ENCODE measurements around the gene SSNA1.

SSNA1 gene

DNA sequence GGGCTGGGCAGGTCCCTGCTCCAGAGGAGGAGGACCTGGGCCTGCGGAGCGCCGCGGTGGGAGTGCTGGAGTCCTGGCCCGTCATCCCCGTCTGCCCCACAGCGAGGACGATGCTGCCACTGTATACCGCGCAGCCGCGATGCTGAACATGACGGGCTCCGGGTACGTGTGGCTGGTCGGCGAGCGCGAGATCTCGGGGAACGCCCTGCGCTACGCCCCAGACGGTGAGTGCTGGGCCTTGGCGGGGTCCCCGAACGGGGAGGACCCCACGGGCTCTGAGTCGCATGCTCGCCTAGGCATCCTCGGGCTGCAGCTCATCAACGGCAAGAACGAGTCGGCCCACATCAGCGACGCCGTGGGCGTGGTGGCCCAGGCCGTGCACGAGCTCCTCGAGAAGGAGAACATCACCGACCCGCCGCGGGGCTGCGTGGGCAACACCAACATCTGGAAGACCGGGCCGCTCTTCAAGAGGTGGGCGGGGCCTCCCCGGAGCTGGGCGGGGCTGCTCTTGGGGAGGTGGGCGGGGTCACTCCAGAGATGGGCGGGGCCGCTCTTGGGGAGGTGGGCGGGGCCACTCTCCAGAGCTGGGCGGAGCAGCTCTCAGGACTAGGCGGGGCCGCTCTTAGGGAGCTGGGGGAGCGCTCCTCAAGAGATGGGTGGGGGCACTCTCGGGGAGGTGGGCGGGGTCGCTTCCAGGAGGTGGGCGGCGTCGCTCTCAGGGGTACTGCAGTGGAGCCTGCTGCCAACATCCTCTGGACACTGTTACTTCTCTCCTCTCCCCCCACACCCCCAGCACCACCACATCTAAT lies 31.7 kb upstream of the SSNA1 start:
- DNase-seq, result no peak

DNA sequence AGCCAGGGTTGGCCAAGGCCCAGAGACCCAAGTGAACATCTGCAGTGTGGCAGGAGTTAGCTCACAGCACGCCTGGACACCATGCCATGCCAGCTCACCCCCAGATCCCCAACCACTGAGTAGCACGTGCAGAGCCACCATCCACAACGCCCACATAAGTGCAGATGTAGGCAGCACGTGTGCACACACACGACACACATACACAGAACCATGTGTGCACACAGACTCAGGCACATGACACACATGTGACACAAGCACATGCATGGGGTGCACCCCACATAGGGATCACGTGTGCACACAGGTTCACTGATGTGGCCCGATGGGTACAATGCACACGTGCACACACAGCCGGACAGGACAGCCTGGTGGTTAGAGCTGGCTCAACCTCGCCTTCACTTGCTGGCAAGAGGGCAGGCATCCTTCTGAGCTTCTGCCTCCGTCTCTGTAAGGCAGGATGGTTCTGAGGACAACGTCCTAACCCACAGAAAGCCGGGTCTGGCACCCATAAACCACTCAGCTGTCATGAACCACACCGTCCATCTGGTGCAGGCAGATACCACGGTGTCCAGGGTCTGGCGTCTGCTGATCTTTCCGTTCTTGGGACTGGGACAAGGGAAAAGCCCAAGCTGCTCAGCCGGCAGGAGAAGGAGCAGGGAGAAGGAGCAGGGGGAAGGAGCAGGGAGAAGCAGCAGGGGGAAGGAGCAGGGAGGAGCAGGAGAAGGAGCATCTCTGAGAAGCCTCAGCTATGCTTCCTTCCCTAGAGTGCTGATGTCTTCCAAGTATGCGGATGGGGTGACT lies 30.7 kb upstream of the SSNA1 start:
- DNase-seq, result no peak

DNA sequence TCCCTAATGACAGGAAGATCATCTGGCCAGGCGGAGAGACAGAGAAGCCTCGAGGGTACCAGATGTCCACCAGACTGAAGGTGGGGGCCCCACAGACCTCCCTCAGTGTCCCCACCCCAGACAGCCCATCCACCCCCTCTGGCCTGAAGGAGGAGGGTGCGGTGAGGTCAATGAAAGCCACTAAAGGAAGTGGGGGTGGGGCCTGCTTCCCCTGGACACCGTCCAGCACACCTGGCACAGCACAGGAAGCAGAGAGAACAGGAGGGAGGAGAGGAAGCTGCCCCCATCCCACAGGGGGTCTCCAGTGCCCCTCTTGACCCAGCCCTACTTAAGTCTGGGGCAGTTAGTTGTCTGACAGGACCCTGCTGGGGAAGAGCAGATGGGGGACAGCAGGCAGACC lies 29.9 kb upstream of the SSNA1 start:
- no peak for DNase-seq

DNA sequence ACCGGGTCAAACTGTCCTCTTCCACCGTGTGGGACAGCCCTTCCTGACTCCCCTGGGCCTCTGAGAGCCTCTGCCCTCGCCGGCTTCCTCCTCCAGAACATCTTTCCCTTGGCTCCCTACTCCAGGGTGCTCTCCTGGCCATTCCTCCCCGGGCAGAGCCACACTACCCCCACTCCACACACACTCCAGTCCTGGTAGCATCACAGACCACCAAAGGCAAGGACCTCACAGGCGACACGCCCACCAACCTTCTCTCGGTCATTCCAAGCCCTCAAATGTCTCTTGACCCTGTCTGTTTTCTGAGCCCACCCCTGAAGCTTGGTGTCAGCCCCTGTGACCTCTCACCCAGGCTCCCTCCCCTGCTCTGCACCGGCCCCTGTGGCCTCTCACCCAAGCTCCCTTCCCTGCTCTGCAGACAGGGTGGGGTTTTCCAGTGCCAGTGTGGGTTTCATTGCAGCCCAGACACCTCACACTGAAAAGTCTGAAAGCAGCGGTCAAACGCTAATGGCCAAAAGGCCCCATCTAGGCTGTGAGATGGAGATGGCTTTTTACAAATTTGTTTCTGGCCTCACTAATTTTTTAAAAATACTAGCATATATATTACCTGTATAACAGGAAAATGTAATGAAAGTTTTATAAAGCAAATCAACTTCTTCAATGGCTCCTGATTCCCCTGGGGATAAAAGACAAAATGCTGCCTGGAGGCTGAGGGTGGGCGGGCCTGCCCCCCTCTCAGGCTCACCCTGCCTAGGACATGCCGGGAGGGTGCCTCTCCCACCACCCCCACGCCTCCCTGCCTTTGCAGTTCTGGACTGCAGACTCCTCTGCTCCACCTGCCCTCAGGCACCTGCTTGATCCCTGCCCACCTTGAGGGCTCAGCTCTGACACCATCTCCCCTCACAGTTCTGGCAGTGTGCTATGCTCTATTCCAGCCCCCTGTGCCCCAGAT lies 29.1 kb upstream of the SSNA1 start:
- no peak for DNase-seq

DNA sequence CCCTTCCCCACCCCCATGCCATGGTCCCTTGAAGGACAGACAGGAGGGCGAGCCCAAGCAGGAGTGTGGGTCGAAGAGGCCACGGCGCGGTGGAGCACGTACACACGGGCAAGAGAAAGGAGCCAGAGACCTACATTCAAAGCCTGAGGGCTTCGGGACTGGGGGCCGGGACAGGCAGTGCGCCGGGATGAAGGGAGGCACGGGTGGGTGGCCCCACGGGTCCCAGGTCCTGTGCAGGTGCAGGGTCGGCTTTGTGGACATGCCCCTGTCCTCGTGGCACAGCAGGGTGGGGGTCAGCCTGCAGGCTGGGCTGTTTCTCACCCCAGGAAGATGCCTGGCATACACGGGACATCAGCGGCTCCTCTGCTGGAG lies 28.4 kb upstream of the SSNA1 start:
- no peak for DNase-seq

DNA sequence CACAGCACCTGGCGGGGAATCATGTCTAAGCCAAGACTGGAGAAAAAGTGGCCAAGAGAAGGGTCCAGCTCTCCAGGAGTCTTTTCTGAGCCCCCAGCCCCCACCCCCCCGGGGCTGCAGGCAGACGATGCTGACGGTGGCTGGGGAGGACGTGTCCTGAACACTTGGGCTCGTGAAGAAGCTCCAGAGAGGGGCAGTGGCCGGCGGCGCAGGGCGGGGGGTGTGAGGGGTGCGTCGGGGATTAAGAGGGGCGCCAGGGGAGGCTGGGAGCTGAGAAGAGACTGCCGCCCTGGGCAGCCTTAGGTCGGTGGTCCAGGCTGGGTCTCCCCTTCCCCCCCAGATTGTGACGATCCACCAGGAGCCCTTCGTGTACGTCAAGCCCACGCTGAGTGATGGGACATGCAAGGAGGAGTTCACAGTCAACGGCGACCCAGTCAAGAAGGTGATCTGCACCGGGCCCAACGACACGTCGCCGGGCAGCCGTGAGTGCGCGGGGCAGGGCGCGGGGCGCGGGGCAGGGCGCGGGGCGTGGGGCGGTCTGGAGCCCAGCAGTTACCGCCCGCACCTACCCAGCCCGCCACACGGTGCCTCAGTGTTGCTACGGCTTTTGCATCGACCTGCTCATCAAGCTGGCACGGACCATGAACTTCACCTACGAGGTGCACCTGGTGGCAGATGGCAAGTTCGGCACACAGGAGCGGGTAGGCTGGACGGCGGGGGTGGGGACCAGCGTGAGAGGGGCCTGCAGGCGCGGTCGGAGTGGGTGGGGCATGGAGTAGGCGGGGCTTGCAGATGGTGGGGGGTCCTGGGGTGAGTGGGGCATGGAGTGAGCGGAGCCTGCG lies 27.5 kb upstream of the SSNA1 start:
- DNase-seq, result no peak

DNA sequence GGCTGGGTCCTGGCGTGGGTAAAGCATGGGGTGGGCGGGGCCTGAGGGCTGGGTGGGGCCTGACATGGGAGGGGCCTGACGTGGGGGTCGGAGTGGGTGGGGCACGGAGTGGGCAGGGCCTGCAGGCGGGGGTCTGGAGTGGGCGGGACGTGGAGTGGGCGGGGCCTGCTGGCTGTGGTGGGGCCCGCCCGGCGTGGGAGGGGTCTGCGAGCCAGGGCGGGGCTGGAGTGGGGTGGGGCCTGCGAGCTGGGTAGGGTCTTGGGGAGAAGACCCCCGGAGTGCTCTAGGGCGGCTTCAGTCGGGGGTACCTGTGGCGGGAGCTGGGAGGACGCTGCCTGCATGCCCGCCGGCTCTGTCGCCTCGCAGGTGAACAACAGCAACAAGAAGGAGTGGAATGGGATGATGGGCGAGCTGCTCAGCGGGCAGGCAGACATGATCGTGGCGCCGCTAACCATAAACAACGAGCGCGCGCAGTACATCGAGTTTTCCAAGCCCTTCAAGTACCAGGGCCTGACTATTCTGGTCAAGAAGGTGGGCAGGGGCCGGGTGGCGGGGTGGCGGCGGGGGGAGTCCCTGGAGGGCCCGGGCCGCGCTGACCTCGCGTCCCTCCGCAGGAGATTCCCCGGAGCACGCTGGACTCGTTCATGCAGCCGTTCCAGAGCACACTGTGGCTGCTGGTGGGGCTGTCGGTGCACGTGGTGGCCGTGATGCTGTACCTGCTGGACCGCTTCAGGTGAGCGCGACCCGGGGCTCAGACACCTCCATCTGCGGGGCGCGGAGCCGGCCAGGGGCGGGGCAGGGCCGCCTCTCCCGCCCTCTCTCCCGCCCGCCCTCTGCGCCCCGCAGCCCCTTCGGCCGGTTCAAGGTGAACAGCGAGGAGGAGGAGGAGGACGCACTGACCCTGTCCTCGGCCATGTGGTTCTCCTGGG lies 26.7 kb upstream of the SSNA1 start:
- DNase-seq, result no peak

DNA sequence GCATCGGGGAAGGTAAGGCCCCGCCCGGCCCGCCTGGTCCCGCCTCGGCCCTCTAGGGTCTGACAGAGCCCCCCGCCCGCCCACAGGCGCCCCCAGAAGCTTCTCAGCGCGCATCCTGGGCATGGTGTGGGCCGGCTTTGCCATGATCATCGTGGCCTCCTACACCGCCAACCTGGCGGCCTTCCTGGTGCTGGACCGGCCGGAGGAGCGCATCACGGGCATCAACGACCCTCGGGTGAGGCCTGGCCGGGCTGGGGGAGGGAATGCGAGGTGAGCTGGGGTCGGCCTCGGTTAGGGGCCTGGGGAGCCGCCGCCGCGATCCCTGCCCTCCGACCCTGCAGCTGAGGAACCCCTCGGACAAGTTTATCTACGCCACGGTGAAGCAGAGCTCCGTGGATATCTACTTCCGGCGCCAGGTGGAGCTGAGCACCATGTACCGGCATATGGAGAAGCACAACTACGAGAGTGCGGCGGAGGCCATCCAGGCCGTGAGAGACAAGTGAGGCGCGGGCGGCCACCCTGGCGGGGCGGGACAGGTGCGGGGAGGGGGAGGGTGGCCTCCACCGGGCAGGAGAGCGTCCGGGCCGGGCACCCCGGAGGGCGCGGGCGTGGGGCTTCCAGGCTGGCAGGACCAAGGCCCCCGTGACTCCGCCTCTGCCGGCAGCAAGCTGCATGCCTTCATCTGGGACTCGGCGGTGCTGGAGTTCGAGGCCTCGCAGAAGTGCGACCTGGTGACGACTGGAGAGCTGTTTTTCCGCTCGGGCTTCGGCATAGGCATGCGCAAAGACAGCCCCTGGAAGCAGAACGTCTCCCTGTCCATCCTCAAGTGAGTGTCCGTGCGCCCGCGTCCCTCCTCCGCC lies 25.7 kb upstream of the SSNA1 start:
- no peak for DNase-seq

DNA sequence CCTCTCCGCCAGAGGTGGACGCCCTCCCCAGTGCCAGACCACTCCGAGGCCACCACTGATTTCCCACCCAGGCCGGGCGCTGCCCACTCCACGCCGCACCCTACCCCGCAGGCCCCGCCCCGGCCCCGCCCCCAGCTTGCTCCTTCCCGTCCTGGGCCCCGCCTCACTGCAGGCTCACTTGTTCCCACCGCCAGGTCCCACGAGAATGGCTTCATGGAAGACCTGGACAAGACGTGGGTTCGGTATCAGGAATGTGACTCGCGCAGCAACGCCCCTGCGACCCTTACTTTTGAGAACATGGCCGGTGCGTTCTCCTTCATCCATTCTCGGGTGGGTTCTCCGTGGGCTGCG lies 25.1 kb upstream of the SSNA1 start:
- DNase-seq, result no peak

DNA sequence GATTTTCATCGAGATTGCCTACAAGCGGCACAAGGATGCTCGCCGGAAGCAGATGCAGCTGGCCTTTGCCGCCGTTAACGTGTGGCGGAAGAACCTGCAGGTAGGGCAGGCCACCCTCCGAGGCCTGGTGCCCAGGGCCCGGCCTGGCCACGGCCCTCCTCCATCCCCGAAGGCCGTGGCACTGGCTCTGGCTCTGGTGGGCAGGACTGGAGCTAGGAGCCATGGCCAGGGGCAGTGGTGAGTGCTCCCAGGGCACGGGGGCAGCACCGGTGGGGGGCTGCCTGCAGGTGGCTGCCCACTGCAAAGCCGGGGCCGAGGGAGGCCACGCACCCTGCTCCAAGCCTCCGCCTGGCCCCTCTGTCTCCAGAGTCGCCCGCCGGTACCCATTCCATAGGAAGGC lies 24.7 kb upstream of the SSNA1 start:
- DNase-seq, result no peak

DNA sequence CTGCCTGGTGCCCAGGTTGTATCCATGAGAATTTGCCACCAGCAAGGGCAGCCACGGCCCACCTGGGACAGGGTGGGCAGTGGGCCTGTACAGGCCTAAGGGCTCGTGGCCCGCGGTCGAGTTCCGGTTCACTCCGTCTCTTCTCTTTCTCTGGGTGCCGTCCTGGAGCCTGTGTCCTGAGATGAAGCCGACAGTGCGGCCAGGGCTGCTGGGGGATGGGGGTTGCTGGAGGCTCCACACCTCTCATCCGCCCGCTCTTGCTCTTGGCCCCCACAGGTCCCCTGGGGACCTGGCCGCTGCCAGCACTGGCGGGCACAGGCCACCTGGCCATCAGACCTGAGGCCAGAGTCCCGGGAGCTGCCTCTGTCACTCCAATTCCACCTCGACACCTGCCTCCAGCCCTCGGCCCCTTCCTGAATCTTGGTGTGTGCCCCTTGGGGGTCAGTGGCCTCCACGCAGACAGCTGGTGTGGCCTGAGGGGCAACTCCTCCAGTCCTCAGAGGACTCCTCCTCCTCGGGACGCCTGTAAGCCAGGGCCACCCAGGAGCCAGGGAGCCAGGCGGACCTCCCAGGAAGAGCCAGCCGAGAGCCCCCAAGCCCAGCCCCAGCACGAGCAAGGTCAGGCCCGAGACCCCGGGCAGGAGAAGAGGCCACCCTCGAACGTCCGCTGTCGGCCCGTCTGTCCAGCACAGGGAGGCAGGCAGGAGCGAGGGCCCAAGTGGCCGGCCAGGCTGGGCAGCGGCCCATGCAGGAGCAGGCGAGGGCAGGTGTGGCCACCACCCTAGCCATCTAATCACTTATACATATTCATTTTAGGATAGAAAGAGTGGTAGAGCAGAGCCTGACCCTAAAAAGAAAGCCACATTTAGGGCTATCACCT lies 23.9 kb upstream of the SSNA1 start:
- DNase-seq, result no peak

DNA sequence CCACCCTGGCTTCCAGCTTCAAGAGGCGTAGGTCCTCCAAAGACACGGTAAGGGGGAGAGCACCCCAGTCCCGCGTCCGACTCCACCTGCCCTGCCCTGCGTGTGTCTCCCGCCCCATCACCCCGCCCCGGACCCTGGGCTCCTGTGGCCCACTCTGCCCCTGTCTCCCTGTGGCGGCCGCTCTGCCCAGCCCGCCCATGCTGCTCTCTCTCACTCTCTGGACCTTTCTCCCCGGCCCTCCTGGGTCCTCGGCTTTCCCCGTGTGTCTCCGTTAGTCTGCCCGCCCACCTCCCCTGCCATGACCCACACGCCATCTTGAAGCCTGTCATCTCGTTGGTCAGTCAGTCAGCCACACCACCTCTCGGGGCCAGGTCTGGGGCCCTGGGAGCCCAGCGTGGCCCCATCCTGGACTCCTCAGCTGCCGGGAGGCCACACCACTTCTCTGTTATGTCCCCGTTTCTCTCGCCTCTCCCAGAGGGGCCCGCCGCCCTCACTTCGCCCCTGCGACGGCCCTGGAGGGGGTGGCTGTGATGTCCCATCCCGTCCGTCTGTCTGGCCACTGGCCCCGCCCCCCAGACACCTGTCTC lies 23.1 kb upstream of the SSNA1 start:
- DNase-seq, result no peak

DNA sequence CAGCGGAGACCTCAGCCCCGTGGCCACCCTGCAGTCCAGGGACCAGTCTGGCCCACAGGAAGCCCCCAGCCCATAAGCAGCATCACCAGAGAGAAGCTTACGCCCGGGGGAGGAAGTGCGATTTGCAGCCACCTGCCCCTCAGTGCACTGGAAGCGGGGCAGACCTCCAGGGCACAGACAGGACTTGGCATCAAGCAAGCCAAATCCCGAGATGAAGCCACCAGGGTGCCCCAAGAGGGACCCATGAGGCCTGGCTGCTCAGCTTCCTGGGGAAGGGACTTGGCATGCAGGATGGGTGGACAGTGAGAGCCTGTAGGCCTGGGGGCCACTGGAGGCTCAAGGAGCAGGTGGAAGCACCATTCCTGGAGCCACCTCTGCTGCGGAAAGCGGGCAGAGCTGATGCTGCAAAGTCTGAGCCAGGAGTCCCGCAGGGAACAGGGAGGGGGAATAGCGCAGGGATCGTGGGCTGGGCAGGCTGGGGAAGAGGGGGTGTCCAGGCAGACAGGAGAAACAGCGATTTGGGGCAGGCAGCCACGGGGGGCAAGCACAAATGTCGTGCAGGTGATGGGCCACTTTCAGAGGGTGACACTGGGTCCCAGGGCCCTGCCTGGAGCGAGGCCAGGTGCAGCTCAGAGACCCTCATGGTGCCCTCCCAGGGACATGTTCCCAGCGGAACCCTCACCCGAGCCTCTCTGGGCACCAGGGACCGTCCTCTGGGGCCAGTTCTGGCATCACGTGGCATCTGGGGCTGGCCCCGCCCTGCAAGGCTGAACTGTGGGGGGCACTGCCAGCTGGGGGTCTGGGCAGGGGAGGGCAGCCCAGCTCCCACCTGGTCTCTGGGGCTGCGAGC lies 21.9 kb upstream of the SSNA1 start:
- DNase-seq, result no peak

DNA sequence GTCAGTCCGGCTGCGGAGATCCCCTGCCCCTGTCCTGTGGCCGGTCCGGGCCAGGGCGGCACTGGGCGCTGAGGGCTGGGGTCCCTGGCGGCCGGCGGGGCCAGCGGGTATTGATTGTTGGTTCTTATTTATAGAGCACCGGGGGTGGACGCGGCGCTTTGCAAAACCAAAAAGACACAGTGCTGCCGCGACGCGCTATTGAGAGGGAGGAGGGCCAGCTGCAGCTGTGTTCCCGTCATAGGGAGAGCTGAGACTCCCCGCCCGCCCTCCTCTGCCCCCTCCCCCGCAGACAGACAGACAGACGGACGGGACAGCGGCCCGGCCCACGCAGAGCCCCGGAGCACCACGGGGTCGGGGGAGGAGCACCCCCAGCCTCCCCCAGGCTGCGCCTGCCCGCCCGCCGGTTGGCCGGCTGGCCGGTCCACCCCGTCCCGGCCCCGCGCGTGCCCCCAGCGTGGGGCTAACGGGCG lies 21.2 kb upstream of the SSNA1 start:
- no peak for DNase-seq

DNA sequence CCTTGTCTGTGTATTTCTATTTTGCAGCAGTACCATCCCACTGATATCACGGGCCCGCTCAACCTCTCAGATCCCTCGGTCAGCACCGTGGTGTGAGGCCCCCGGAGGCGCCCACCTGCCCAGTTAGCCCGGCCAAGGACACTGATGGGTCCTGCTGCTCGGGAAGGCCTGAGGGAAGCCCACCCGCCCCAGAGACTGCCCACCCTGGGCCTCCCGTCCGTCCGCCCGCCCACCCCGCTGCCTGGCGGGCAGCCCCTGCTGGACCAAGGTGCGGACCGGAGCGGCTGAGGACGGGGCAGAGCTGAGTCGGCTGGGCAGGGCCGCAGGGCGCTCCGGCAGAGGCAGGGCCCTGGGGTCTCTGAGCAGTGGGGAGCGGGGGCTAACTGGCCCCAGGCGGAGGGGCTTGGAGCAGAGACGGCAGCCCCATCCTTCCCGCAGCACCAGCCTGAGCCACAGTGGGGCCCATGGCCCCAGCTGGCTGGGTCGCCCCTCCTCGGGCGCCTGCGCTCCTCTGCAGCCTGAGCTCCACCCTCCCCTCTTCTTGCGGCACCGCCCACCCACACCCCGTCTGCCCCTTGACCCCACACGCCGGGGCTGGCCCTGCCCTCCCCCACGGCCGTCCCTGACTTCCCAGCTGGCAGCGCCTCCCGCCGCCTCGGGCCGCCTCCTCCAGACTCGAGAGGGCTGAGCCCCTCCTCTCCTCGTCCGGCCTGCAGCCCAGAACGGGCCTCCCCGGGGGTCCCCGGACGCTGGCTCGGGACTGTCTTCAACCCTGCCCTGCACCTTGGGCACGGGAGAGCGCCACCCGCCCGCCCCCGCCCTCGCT lies 20.5 kb upstream of the SSNA1 start:
- DNase-seq, result no peak

DNA sequence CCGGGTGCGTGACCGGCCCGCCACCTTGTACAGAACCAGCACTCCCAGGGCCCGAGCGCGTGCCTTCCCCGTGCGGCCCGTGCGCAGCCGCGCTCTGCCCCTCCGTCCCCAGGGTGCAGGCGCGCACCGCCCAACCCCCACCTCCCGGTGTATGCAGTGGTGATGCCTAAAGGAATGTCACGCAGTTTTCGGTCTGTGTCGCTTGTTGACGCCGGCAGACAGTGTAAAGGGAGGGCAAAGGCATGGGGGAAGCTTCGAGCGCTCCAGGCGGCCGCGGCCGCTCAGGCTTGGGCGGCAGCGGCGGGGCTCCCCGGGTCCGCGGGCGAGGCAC lies 19.9 kb upstream of the SSNA1 start:
- no peak for DNase-seq

Measured in NCI-H446 (cell line).